HL-60 (cell line): ENCODE measurements around the gene HOXB7.

Experiments used
- DNase-seq, 2 experiments: peaks; one replicate each; pipeline ENCODE4 v3.0.0-alpha.2; 2010 to 2020; ENCODE audit warnings: low read depth in 1 of 2, low spot score in 1 of 2
- H3K27ac ChIP-seq: fragments of 250-450 bp; sonication (Bioruptor Pico); replicated peaks from 2 replicates; pipeline ENCODE4 v1.5.1; 2020; ENCODE audit warnings: mild to moderate bottlenecking, moderate library complexity
- H3K27me3 ChIP-seq: fragments of 250-450 bp; sonication (Bioruptor Pico); 2 replicates; pipeline ENCODE4 v1.5.1; 2021; ENCODE audit warnings: mild to moderate bottlenecking, moderate library complexity; ENCODE audit not compliant: insufficient read depth, poor library complexity, severe bottlenecking
- H3K4me3 ChIP-seq: replicated peaks from 2 replicates; pipeline ENCODE4 v1.5.1; 2011; ENCODE audit warnings: mild to moderate bottlenecking, control low read depth, low read length; ENCODE audit not compliant: insufficient read depth
- CTCF ChIP-seq: IDR thresholded peaks from one replicate; pipeline ENCODE4 v1.5.1; 2011; ENCODE audit warnings: low read length, control low read depth, inconsistent platforms; ENCODE audit not compliant: insufficient read depth
- GABPA ChIP-seq: IDR thresholded peaks from 2 replicates; pipeline ENCODE4 v1.6.1; 2012; ENCODE audit warnings: low read depth
- POLR2AphosphoS5 ChIP-seq: IDR thresholded peaks from 2 replicates; pipeline ENCODE4 v1.6.1; 2012; ENCODE audit warnings: low read depth
- REST ChIP-seq: IDR thresholded peaks from 2 replicates; pipeline ENCODE4 v1.6.1; 2012; ENCODE audit warnings: low read depth; ENCODE audit not compliant: insufficient replicate concordance
- SPI1 ChIP-seq: IDR thresholded peaks from 2 replicates; pipeline ENCODE4 v1.6.1; 2012; ENCODE audit warnings: low read depth, mild to moderate bottlenecking, borderline replicate concordance

HOXB7 gene

GRCh38 chr17:48630925-48631692, 20.3 kb upstream of the HOXB7 start:
- TF ChIP-seq SPI1 (no peak), GABPA (no peak), POLR2AphosphoS5 (no peak), REST (no peak), CTCF (no peak)
- peaks cover 87% of the 10 kb centered on the region for H3K27me3 ChIP-seq
- no peak overlapping the region for H3K4me3 ChIP-seq
- no peak for DNase-seq
- no peak overlapping the region for H3K27ac ChIP-seq

GRCh38 chr17:48630009-48630924, 19.4 kb upstream of the HOXB7 start:
- no peak overlapping the region for H3K27ac ChIP-seq
- peaks cover 86% of the 10 kb centered on the region for H3K27me3 ChIP-seq
- no peak for DNase-seq
- TF ChIP-seq REST (no peak), POLR2AphosphoS5 (no peak), CTCF (no peak), GABPA (no peak), SPI1 (no peak)
- no peak overlapping the region for H3K4me3 ChIP-seq

- Histone ChIP-seq H3K27me3 (peaks cover 84% of the 10 kb centered on the region), H3K4me3 (no peak overlapping the region), H3K27ac (no peak overlapping the region)
- TF ChIP-seq REST (no peak), POLR2AphosphoS5 (no peak), SPI1 (no peak)
- DNase-seq, result no peak
These were observed 18.6 kb upstream of the HOXB7 start for GRCh38 chr17:48629411-48629759.
